AG04450 (cell line): ENCODE results near the gene TMCC2. TPM values are rescaled to one million over a fixed set of nuclear protein-coding genes. Genes with fewer than 3 reads are reported as not detected.

Experiments used
- CTCF ChIA-PET: fragments of 300-600, 350-600 bp; formaldehyde crosslinking; extraction: SDS; loops from one replicate; lab custom pipeline; 2022; ENCODE audit warnings: antibody characterized with exemption, inconsistent platforms; lab: Charles Lee
- POLR2A ChIA-PET: fragments of 350-600 bp; formaldehyde crosslinking; extraction: SDS; loops from one replicate; lab custom pipeline; 2021; ENCODE audit warnings: antibody characterized with exemption, inconsistent platforms; lab: Yijun Ruan, JAX
- DNase-seq: peaks from one replicate; pipeline ENCODE4 v3.0.0-alpha.2; 2011; ENCODE audit warnings: low read depth, low spot score
- H3K27ac ChIP-seq: one replicate; pipeline ENCODE4 v1.5.1; 2012; ENCODE audit warnings: low read depth, low read length, control low read depth
- H3K27me3 ChIP-seq: one replicate; pipeline ENCODE4 v1.6.0; 2012; ENCODE audit warnings: low read length; ENCODE audit not compliant: control insufficient read depth, insufficient read depth
- H3K4me3 ChIP-seq: 2 replicates; pipeline ENCODE4 v1.5.1; 2011; ENCODE audit warnings: mild to moderate bottlenecking, low read depth, low read length, control low read depth
- H3K9me3 ChIP-seq: 2 replicates; pipeline ENCODE4 v1.5.1; 2012; ENCODE audit warnings: low read length; ENCODE audit not compliant: control insufficient read depth, insufficient read depth
- CTCF ChIP-seq: IDR thresholded peaks from 2 replicates; pipeline ENCODE4 v1.5.1; 2011; ENCODE audit warnings: low read depth, low read length, control low read depth, inconsistent platforms
- polyA plus RNA-seq: library from polyadenylated mRNA; depleted of rRNA; stranded (reverse); fragments of >200 nt; gene quantifications from 2 replicates; pipeline ENCODE4 v1.2.3, GENCODE V29; 2011

The TMCC2 gene
- polyA plus RNA-seq, 1 experiment = 2.3 TPM

- no peak overlapping the region for H3K4me3 ChIP-seq
- H3K27me3 ChIP-seq = no peaks in the 10 kb centered on the region
- TF ChIP-seq CTCF = no peak
- POLR2A ChIA-PET = interaction anchor here (0.6 to 1.4 kb wide), 6 partner anchors 8 to 350 kb away, joined by 3 to 5 read pairs (median 4); no protein-coding TSS in a partner anchor
- CTCF ChIA-PET = interaction anchor here (0.9 to 13.5 kb wide), 14 partner anchors 8 to 215 kb away, joined by 3 to 603 read pairs (median 8); partner anchors contain the start of gene NUAK2
- H3K27ac ChIP-seq = no peak overlapping the region
- no peak for DNase-seq
- H3K9me3 ChIP-seq = no peaks in the 10 kb centered on the region; the same call in 1 of the 2 replicates
These were observed 43.0 kb downstream of the TMCC2 start for GRCh38 chr1:205270764-205271163.

- Histone ChIP-seq H3K9me3 (no peaks in the 10 kb centered on the region; the same call in 1 of the 2 replicates), H3K27me3 (no peaks in the 10 kb centered on the region), H3K4me3 (no peak overlapping the region), H3K27ac (no peak overlapping the region)
- CTCF ChIA-PET = interaction anchor here (0.9 to 13.5 kb wide), 14 partner anchors 9 to 214 kb away, joined by 3 to 603 read pairs (median 9); partner anchors contain the start of genes KLHDC8A and NUAK2
- peak; percentile 35 for TF ChIP-seq CTCF
- POLR2A ChIA-PET = interaction anchor here (0.9 to 1.4 kb wide), 5 partner anchors 9 to 54 kb away, joined by 3 to 4 read pairs (median 3); no protein-coding TSS in a partner anchor
- no peak for DNase-seq
These were observed 43.5 kb downstream of the TMCC2 start for GRCh38 chr1:205271277-205271676.

- H3K27ac ChIP-seq = no peak overlapping the region
- no peaks in the 10 kb centered on the region; the same call in 1 of the 2 replicates for H3K9me3 ChIP-seq
- no peak; the same call in 1 of the 2 replicates for TF ChIP-seq CTCF
- ChIA-PET POLR2A (interaction anchor here (0.6 to 1.3 kb wide), 4 partner anchors 9 to 47 kb away, joined by 3 to 5 read pairs (median 4); no protein-coding TSS in a partner anchor), CTCF (interaction anchor here (0.8 to 13.5 kb wide), 13 partner anchors 8 to 253 kb away, joined by 3 to 603 read pairs (median 8); partner anchors contain the start of genes KLHDC8A and NUAK2)
- DNase-seq = no peak
- no peak overlapping the region for H3K4me3 ChIP-seq
- H3K27me3 ChIP-seq = no peaks in the 10 kb centered on the region
These were observed 44.0 kb downstream of the TMCC2 start for GRCh38 chr1:205271745-205272144.

- no peak for DNase-seq
These were observed 44.8 kb downstream of the TMCC2 start for GRCh38 chr1:205272536-205272935.

More at GRCh38 chr1:205272536-205272935, 44.8 kb downstream of the TMCC2 start:
- no peak for TF ChIP-seq CTCF
- POLR2A ChIA-PET = no interaction called here
- Histone ChIP-seq H3K27me3 (no peaks in the 10 kb centered on the region), H3K27ac (no peak overlapping the region), H3K9me3 (no peaks in the 10 kb centered on the region; the same call in 1 of the 2 replicates), H3K4me3 (no peak overlapping the region)
- CTCF ChIA-PET = interaction anchor here (0.8 to 13.5 kb wide), 14 partner anchors 10 to 252 kb away, joined by 3 to 603 read pairs (median 8); partner anchors contain the start of genes KLHDC8A and NUAK2
